Subcutaneous adipose tissue (tissue), 4 donors: ENCODE measurements around the gene SYPL1. TPM values are rescaled to one million over a fixed set of nuclear protein-coding genes. Genes with fewer than 3 reads are reported as not detected.

ENCODE experiments used
- CTCF ChIP-seq: fragments of 450-650 bp; IDR thresholded peaks from one replicate; pipeline ENCODE4 v1.5.1; 2016; ENCODE audit warnings: low read depth, mild to moderate bottlenecking, control low read depth, antibody characterized with exemption, moderate library complexity
- total RNA-seq, 4 donors: library from RNA; depleted of rRNA; stranded (reverse); fragments of >200 nt; gene quantifications; one replicate each; pipeline ENCODE4 v1.1.0, GENCODE V29; 2016

SYPL1 gene
- total RNA-seq, 4 donors from 2014 or later: 85.2 to 136 (median 92.4) TPM

GRCh38 chr7:106075937-106076336 is 36.2 kb downstream of the SYPL1 start:
- TF ChIP-seq CTCF: no peak

GRCh38 chr7:106074257-106074656 is 37.9 kb downstream of the SYPL1 start:
- no peak for TF ChIP-seq CTCF

- no peak for TF ChIP-seq CTCF
Observed at GRCh38 chr7:106073701-106074100, 38.4 kb downstream of the SYPL1 start.

GRCh38 chr7:106072715-106073091 is 39.4 kb downstream of the SYPL1 start:
- no peak for TF ChIP-seq CTCF

GRCh38 chr7:106071999-106072714 is 40.0 kb downstream of the SYPL1 start:
- no peak for TF ChIP-seq CTCF

- no peak for TF ChIP-seq CTCF
Observed at GRCh38 chr7:106071356-106071998, 40.6 kb downstream of the SYPL1 start.

GRCh38 chr7:106070567-106071254 is 41.4 kb downstream of the SYPL1 start:
- TF ChIP-seq CTCF: no peak
